ENCODE results near the gene SYF2. TPM values are rescaled to one million over a fixed set of nuclear protein-coding genes. Genes with fewer than 3 reads are reported as not detected.
"Not testable (repeated sequence)": the region's sequence is repeated elsewhere in the genome, so short reads cannot be mapped to it uniquely, and the experiment has no call there.

Gene SYF2
- total and polyA plus RNA-seq, 2 experiments from 2014 or later, result 24.6 to 82.6 TPM

DNA sequence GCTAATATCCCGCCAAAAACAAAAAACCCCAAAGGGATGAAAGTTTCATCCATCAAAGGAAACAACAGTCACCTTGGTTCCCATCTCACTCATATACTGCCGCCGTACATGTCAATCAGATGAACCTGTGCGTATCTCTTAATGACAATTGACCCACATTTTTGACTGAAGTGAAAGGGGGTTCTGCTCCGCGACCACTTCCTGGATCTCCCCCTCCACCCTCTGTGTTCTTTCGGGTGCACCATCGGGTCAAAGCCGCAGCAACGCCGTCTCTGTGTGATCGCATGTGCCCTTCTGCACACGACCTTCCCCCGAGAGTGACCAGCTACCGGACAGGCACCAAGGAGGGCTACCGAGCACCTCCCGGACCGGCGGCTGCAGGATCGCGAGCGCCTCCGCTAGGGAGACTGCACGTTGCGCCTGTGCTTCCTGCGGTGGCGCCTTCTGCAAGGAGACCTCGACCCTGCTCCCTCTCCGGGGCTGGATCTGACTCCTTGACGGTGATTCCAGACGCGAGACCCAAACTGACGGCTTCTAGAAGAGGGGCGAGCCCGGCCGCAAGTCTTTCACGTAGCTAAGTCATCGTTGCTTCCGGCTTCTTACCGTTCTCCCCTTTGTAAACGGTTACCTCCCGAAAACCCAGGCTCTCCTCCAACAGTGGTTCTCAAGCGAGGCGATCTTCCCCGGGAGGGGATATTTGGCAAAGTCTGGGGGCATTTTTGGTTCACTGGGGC lies 34.4 kb upstream of the SYF2 start:
- Mint-ChIP-seq H3K4me3 (peak overlapping the region; percentile 89), H3K4me1 (peaks cover 12% of the 10 kb centered on the region; the same call in 2 of the 3 replicates), H3K36me3 (ENCODE audit: low read depth) (peaks cover 13% of the 10 kb centered on the region)
- TF ChIP-seq CTCF (conservative IDR thresholded peaks at IDR 0.05; ENCODE audit: low read depth in 2 of 2), result 0 out of 4 replicates have a peak, but pooled peaks of 1 of the 2 experiments have one; percentile 10
- Histone ChIP-seq H3K4me2 (peak overlapping the region; percentile 74), H3K4me3 (peak overlapping the region; percentile 52)
- not testable (repeated sequence) for H4K20me1 ChIP-seq (replicated peaks; ENCODE audit: insufficient read depth); H3K79me2 ChIP-seq (replicated peaks; ENCODE audit: insufficient read depth); DNase-seq (ENCODE audit: low spot score); H3K9me3 Mint-ChIP-seq; H3K9me2 ChIP-seq (ENCODE audit: insufficient read depth); H3K27me3 Mint-ChIP-seq (ENCODE audit: insufficient read depth, low read depth, poor library complexity); H3K27ac Mint-ChIP-seq; H3K27me3 ChIP-seq (ENCODE audit: insufficient read depth); H3F3A ChIP-seq (replicated peaks; ENCODE audit: low read depth); H3K36me3 ChIP-seq (ENCODE audit: insufficient read depth); H2AFZ ChIP-seq; H3K4me1 ChIP-seq (ENCODE audit: insufficient read depth); H3K27ac ChIP-seq (ENCODE audit: low read depth)
- peak; percentile 73 for ATAC-seq

GRCh38 chr1:25260336-25260735 lies 28.0 kb upstream of the SYF2 start:
- H3K4me3 Mint-ChIP-seq; H3K27me3 ChIP-seq (ENCODE audit: insufficient read depth); H3K36me3 ChIP-seq (ENCODE audit: insufficient read depth); H3K9me3 Mint-ChIP-seq; ATAC-seq; H4K20me1 ChIP-seq (replicated peaks; ENCODE audit: insufficient read depth); H3K4me3 ChIP-seq; H3F3A ChIP-seq (replicated peaks; ENCODE audit: low read depth); DNase-seq (ENCODE audit: low spot score); H3K9me2 ChIP-seq (ENCODE audit: insufficient read depth); H3K4me1 ChIP-seq (ENCODE audit: insufficient read depth); H3K27me3 Mint-ChIP-seq (ENCODE audit: insufficient read depth, low read depth, poor library complexity); H3K4me2 ChIP-seq; H3K27ac Mint-ChIP-seq; H2AFZ ChIP-seq; H3K27ac ChIP-seq (ENCODE audit: low read depth): not testable (repeated sequence)
- peaks cover 13% of the 10 kb centered on the region for H3K36me3 Mint-ChIP-seq (ENCODE audit: low read depth)
- H3K79me2 ChIP-seq (replicated peaks; ENCODE audit: insufficient read depth), result peaks cover 15% of the 10 kb centered on the region; the same call in 1 of the 2 replicates
- peaks cover 18% of the 10 kb centered on the region; the same call in 2 of the 3 replicates for H3K4me1 Mint-ChIP-seq

GRCh38 chr1:25259813-25260212 lies 27.5 kb upstream of the SYF2 start:
- not testable (repeated sequence) for H4K20me1 ChIP-seq (replicated peaks; ENCODE audit: insufficient read depth); H3K27ac ChIP-seq (ENCODE audit: low read depth); H3K27ac Mint-ChIP-seq; H3K36me3 ChIP-seq (ENCODE audit: insufficient read depth); H3K4me3 Mint-ChIP-seq; ATAC-seq; DNase-seq (ENCODE audit: low spot score); H2AFZ ChIP-seq; H3K27me3 ChIP-seq (ENCODE audit: insufficient read depth); H3K27me3 Mint-ChIP-seq (ENCODE audit: insufficient read depth, low read depth, poor library complexity); H3K9me2 ChIP-seq (ENCODE audit: insufficient read depth); H3K4me3 ChIP-seq; H3K4me2 ChIP-seq; H3F3A ChIP-seq (replicated peaks; ENCODE audit: low read depth); H3K9me3 Mint-ChIP-seq; H3K4me1 ChIP-seq (ENCODE audit: insufficient read depth)
- TF ChIP-seq CTCF (conservative IDR thresholded peaks at IDR 0.05; ENCODE audit: low read depth in 2 of 2), result peak in 1 of 2 experiments; percentile 24; a peak in 2 of 4 replicates
- peaks cover 15% of the 10 kb centered on the region; the same call in 1 of the 2 replicates for H3K79me2 ChIP-seq (replicated peaks; ENCODE audit: insufficient read depth)
- Mint-ChIP-seq H3K4me1 (peaks cover 18% of the 10 kb centered on the region; the same call in 2 of the 3 replicates), H3K36me3 (ENCODE audit: low read depth) (peaks cover 13% of the 10 kb centered on the region)
